M059J (cell line): ENCODE measurements around the gene HECTD4. TPM values are rescaled to one million over a fixed set of nuclear protein-coding genes. Genes with fewer than 3 reads are reported as not detected.
A peak's percentile ranks its signal among the peaks of the same experiment; 100 is the strongest.
"Not testable (repeated sequence)": the region's sequence is repeated elsewhere in the genome, so short reads cannot be mapped to it uniquely, and the experiment has no call there.

Source experiments
- DNase-seq: peaks from one replicate; pipeline ENCODE4 v3.0.0-alpha.2; 2012; ENCODE audit warnings: low read depth
- total RNA-seq: library from RNA; depleted of rRNA; stranded (reverse); fragments of >200 nt; shearing (Covaris generic); gene quantifications from 2 replicates; pipeline ENCODE4 v1.2.3, GENCODE V29; 2014; rRNA removed

The HECTD4 gene
- total RNA-seq, result 3.5 and 13.8 TPM in 2 replicates

DNA sequence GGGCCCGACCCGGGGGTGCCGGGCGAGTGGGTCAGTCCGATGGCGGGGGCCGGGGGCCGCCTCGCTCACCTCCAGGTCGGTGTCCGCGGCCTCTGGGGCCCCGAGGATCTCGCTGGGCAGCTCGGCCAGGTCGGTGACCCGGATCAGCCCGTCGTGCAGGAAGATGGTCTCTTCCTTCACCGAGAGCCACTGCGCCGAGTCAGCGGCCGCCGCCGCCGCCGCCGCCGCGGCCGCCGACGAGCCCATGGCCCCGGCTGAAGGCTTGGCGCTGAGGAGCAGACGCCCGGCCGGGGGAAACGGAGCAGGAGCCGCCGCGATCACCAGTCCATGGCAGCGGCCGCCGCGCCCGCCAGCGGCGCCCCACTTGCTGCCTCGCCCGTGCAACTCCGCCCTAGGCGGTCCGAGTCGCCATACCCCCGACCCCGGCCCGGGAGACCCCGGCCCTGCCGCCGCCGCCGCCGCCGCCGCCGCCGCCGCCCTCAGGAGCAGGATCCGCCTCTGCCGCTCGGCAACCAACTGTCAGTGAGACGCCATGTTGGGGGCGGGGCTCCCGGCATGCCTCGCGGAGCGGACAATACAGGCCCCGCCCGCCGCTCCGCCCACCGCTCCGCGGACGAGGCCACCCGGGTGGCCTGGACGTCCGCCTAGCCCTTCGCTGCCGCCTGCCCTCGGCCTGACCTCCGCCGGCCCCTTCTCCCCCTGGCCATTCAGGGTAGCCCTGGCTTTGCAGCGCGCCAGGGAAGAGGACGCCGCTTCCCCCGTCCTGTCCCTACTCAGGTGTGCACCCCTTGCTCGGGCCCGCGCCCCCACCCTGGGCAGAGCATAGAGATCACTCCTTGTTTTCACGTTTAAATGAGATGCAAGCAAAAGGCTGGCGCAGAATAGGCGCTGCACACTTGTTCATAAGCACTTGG, at the start of gene HECTD4:
TSS of gene HECTD4 (minus strand) at position 549 of the 914 bp plus-strand sequence. CDS start at position 246, 303 bp downstream.
- DNase-seq, result peak; percentile 85

- DNase-seq, result no peak
Measured at GRCh38 chr12:112431965-112432364, 49.7 kb upstream of the HECTD4 start.

DNA sequence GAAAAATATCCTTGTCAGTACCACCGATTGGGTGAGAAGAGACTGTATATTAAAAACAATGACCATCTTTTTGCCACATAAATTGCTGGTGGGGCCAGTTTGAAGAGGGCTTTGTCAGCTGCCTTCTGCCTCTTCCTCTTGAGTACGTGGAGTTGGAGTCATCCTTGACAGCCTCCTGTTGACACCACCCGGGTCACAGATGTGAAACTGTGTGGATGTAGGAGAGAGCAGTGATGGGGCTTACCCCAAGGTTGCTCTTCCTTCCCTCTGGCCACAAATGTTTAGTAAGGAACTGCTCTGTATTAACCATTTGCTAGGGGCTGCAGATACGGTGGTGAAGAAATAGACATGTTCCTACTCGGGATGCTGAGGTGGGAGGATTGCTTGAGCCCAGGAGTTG, 48.7 kb upstream of the HECTD4 start:
- no peak for DNase-seq

DNA sequence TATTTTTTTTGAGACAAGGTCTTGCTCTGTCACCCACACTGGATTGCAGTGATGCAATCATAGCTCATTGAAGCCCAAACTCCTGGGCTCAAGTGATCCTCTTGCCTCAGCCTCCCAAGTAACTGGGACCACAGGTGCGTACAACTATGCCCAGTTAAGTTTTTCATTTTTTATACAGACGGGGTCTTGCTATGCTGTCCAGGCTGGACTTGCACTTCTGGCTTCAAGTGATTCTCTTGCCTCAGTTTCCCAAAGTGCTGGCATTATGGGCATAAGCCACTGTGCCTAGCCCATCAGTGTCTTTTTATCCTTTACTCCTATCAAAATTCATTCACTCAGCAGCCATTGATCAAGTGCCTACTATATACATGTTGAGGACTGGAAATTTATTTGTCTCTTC, 45.5 kb upstream of the HECTD4 start:
- DNase-seq, result no peak

GRCh38 chr12:112425582-112426382, 43.6 kb upstream of the HECTD4 start:
- no peak for DNase-seq

DNA sequence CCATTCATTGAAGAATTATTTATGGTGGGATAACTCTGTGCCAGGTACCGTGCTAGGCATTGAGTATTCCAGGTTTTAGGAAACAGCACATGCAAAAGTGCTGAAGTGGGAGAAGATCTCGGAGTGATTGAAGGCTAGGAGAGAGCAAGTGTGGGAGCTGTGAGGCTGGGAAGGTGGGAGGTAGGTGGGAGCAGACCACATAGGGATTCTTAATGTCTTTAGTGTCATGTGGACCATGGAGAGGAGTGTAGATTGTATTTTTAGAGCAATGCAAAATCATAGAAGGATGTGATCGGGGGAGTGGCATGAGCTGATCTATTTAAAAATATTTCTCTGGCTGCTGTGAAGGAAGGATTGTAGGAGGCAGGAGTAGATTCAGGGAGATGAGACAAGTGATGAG, 41.9 kb upstream of the HECTD4 start:
- no peak for DNase-seq

DNA sequence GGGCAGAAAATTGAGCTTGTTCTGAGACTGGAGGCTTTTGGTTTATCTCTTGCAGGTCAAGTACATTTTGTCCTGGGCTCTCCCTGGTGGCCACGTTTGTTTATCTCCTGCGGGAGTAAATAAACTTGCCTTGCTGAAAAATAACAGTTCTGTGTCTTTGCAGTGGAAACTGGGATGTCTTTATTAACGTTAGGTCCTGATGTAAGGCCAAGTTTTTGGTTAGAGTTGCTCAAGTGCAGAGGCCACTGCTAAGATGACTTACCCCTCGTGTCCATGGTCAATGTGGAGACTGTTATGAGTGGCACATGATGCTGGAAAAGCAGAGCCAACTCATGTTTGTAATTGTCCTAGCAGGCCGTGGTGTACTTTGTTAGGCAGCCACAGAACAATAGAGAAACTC, 40.3 kb upstream of the HECTD4 start:
- DNase-seq, result no peak

DNA sequence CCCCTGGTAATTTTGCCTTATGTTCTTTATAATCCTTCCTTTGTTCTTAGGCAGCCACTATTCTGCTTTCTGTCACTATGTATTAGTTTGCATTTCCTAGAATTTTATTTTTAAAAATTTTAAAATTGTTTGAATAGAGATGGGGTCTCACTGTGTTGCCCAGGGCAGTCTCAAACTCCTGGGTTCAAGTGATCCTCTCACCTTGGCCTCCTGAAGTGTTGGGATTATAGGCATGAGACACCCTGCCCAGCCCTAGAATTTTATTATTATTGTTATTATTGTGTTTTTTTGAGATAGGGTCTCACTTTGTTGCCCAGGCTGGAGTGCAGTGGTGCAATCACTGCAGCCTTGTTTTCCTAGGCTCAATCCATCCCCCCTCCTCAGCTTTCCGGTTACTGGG, 39.1 kb upstream of the HECTD4 start:
- DNase-seq, result no peak

GRCh38 chr12:112420740-112421139, 38.5 kb upstream of the HECTD4 start:
- no peak for DNase-seq

DNA sequence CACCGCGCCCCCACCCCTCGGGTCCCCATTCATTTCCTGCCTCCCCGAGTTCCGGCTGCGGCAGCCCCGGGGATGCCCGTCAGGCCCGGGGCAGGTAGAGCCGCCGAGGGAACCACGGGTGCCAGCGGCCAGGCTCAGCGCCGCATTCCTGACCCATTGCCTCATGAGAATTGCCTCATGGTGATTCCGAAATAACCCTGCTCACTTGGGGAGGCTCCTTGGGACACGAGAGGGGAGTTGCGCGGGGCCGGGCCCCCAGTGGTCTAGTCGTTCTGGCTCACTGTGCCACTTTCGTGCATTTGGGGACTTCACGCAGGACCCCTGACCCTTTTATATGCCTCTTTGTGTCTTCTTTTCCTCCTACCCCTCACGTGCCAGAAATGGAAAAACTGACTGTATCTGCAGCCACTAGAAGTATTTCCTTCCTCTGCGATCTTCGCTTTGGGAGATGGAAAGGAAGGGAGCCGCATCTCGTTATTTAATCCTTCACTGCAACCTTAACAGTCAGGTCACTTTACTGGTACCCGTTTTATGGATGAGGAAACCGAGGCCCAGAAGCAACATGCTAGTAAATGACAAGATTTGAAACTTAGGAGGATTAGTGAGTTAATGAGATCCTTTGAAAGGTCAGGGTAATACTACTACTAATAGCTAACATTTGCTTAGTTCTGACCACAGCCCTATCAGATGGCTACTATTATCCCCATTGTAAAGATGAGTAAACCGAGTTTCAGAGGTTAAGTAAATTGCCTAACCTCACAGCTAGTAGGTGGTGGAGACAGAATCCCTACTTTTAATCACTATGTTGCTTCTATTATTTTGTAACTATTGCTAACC, 37.3 kb upstream of the HECTD4 start:
- DNase-seq, result peak; percentile 82

- DNase-seq, result peak; percentile 74
Measured at GRCh38 chr12:112418608-112419296, 36.5 kb upstream of the HECTD4 start, which contains the start of gene PTPN11. TSS of gene PTPN11 (plus strand) at chr12:112418947. CDS start at chr12:112419112, 165 bp downstream.

- no peak for DNase-seq
Measured at GRCh38 chr12:112418273-112418607, 36.0 kb upstream of the HECTD4 start.

- DNase-seq, result not testable (repeated sequence)
Measured at GRCh38 chr12:112415457-112415856, 33.2 kb upstream of the HECTD4 start.

DNA sequence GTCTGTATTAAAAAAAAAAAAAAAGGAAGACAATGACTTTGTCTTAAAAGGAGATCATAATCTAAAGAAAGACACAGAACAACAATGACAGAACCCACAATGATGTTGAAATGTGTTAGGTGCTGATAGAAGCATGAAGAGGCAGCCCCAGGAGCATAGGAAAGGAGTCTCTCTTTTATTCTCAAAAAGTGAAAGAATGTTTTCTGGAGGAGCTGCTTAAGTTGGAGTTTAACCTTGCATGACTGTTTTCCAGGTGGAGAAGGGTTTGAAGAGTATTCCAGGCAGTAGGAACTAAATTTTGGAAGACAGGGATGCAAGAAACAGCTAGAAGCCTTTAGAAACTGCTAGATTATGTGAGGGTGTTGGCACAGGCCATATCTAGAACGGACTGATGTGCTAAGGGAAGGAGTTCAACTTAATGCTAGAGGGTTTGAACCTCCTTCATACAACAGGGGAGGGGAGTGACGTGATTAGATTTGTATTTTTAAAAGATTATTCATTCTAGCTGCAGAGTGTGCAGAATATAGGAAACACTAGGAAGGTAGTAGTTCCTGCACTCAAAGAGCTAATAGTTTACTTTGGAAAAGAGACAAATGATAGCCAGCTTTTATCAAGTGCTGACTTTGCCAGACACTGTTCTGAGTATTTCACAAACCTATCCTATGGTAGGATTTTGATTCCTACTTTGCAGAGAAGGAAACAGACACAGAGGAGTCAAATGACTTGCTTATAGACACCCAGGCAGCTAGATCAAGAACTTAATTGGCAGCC, 31.8 kb upstream of the HECTD4 start:
- DNase-seq, result no peak

- DNase-seq, result no peak
Measured at GRCh38 chr12:112409906-112410244, 27.6 kb upstream of the HECTD4 start.

DNA sequence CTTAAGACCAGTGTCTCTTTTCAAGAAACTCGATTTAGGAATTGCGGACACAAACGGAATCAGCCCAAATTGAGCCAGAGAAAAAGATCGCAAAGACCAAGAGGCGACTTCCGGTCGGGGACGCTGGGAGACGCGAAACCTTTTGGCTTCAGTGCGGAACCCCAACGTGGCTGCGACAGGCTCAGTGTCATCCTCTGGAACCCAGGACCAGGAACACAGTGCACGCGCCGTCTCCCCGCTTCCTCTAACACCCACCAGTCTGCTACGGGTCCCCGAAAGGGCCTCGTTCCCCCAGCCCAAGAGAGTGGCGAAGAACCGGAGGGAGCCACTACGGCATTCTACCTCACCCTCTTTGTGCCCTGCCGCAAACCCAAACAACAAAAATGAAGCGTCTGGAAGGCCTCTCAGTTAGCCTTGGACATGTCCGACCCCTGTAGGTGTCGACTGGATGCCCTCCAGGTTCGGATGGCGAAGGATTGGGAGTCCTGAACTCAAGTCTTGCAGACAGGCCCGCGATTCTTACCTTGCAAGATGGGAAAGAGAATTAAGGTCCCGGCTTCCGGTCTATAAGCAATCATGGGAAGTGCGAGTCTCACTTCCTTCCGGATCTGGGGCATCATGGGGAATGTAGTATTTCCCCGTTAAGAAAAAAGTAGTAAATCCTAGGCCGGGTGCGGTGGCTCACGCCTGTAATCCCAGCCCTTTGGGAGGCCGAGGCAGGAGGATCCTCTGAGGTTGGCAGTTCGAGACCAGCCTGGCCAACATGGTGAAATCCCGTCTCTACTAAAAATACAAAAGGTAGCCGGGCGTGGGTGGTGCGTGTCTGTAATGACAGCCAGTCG, 27.1 kb upstream of the HECTD4 start, which contains the start of gene RPL6:
TSS of gene RPL6 (minus strand) at position 542 of the 842 bp plus-strand sequence. CDS start 949 bp downstream, outside the sequence.
- peak; percentile 94 for DNase-seq

DNA sequence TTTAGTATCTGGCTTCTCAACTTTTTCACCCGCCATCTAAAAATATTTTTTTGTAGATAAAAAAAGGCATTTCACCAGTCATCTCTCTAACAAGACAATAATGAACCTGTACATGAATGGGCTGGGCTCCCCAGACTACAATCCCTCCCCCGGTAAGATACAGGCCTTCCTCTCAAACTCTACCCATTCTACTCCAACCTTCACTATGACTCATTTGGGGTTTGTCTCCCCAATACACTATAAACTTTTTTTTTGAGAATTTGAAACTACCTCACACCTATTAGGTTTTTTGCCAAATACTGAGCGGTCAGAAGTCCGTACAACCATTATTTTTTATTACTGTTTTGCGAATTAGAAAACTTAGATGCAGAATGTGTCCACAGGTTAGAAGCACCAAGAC, 26.4 kb upstream of the HECTD4 start:
- peak; percentile 22 for DNase-seq

- DNase-seq, result not testable (repeated sequence)
Measured at GRCh38 chr12:112407683-112408082, 25.5 kb upstream of the HECTD4 start.
